ENCODE results near the gene PAFAH1B1.
"Not testable (repeated sequence)": the region's sequence is repeated elsewhere in the genome, so short reads cannot be mapped to it uniquely, and the experiment has no call there.

PAFAH1B1 gene

GRCh38 chr17:2635675-2636074 lies 42.2 kb downstream of the PAFAH1B1 start:
- DNase-seq (ENCODE audit: low read depth, low spot score), result no peak

DNA sequence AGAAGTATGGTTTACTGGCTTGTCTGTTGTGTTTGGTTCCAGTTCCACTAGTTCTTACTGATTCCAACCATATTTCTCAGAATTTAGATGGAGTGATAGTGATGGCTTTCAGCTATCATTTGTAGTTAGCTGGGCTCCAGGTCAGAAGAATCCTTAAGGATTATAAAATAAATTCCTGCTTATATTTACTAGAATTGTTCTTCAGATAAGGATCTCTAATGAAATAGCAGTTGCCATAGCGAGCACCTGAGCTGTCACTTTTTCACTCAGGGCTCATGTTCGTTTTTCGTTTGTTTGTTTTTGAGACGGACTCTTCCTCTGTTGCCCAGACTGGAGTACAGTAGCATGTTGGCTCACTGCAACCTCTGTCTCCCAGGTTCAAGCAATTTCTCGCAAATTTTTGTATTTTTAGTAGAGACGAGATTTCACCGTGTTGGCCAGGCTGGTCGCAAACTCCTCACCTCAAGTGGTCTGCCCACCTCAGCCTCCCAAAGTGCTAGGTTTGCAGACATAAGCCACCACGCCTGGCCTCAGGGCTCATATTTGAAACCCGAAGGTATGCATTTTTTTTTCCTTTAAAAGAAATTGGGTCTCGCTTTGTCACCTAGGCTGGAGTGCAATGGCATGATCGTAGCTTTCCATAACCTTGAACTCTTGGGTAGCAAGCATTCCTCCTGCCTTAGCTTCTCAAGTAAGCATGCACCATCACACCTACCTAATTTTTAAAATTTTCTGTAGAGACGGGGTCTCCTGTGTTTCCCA lies 42.9 kb downstream of the PAFAH1B1 start:
- no peak for DNase-seq (ENCODE audit: low read depth, low spot score)

DNA sequence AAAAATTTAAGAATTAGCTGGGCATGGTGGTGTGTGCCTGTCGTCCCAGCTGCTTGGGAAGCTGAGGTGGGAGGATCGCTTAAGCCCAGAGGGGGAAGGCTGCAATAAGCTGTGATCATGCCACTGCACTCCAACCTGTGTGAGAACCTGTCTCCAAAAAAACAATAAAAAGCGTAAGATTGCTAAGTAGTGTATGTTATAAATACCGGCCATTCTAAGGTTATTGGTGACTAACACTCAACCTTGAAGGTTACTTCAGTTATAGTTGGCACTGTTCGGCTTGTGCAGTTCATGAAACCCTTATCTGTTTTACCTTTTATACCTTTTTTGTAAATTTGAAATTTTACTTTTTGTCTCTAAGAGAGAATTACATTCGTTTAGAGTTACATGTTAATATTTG lies 44.0 kb downstream of the PAFAH1B1 start:
- DNase-seq (ENCODE audit: low read depth, low spot score), result no peak

- no peak for DNase-seq (ENCODE audit: low read depth, low spot score)
Observed at GRCh38 chr17:2644971-2645370, 51.5 kb downstream of the PAFAH1B1 start.

- DNase-seq (ENCODE audit: low read depth, low spot score), result no peak
Observed at GRCh38 chr17:2647957-2648356, 54.5 kb downstream of the PAFAH1B1 start.

GRCh38 chr17:2649191-2649590 lies 55.7 kb downstream of the PAFAH1B1 start:
- no peak for DNase-seq (ENCODE audit: low read depth, low spot score)

- not testable (repeated sequence) for DNase-seq (ENCODE audit: low read depth, low spot score)
Observed at GRCh38 chr17:2652911-2653310, 59.5 kb downstream of the PAFAH1B1 start.

GRCh38 chr17:2655546-2655945 lies 62.1 kb downstream of the PAFAH1B1 start:
- DNase-seq (ENCODE audit: low read depth, low spot score), result no peak

GRCh38 chr17:2656283-2656682 lies 62.8 kb downstream of the PAFAH1B1 start:
- DNase-seq (ENCODE audit: low read depth, low spot score), result no peak

GRCh38 chr17:2659337-2659736 lies 65.9 kb downstream of the PAFAH1B1 start:
- DNase-seq (ENCODE audit: low read depth, low spot score), result not testable (repeated sequence)

GRCh38 chr17:2660410-2660809 lies 67.0 kb downstream of the PAFAH1B1 start:
- not testable (repeated sequence) for DNase-seq (ENCODE audit: low read depth, low spot score)

DNA sequence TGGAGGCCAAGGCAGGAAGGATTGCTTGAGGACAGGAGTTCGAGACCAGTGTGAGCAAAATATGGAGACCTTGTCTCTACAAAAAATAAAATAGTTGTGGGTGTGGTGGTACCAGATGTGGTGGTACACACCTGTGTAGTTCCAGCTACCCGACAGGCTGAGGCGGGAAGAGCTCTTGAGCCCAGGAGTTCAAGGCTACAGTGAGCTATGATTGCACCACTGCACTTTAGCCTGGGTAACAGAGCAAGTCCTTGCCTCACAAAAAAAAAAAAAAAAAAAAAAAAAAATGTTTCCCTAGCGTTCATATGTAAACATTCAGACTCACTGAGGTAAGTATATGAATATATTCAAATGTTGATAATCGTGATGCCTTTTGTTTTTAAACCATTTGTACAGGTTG lies 78.6 kb downstream of the PAFAH1B1 start:
- DNase-seq (ENCODE audit: low read depth, low spot score), result no peak

DNA sequence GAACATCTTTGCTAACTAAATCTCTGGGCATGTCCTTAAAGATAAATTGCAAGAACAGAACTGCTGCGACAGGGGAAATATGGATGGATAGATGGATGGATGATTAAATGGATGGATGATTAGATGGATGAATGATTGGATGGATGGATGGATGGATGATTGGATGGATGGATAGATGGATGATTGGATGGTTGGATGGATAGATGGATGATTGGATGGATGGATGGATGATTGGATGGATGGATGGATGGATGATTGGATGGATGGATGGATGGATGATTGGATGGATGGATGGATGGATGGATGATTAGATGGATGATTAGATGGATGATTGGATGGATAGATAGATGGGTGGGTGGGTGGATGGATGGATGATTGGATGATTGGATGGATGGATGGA lies 85.8 kb downstream of the PAFAH1B1 start:
- not testable (repeated sequence) for DNase-seq (ENCODE audit: low read depth, low spot score)

- DNase-seq (ENCODE audit: low read depth, low spot score), result no peak
Observed at GRCh38 chr17:2680961-2681360, 87.5 kb downstream of the PAFAH1B1 start.

DNA sequence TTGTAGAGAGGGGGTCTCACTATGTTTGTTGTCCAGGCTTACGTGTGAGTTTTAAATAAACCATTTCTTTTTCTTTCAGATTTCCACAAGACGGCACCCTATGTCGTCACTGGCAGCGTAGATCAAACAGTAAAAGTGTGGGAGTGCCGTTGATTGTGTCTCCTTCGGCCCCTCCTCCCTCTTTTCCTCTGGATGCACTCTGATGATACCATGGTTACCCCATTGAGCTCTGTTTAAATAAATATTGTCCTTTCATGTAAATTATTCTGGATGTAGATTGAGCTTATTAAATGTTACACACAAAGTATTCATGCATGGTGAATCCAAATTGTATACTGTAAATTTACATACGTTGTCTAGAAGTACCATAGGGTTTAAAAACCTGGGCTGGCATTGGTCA lies 88.2 kb downstream of the PAFAH1B1 start:
- DNase-seq (ENCODE audit: low read depth, low spot score), result no peak

DNA sequence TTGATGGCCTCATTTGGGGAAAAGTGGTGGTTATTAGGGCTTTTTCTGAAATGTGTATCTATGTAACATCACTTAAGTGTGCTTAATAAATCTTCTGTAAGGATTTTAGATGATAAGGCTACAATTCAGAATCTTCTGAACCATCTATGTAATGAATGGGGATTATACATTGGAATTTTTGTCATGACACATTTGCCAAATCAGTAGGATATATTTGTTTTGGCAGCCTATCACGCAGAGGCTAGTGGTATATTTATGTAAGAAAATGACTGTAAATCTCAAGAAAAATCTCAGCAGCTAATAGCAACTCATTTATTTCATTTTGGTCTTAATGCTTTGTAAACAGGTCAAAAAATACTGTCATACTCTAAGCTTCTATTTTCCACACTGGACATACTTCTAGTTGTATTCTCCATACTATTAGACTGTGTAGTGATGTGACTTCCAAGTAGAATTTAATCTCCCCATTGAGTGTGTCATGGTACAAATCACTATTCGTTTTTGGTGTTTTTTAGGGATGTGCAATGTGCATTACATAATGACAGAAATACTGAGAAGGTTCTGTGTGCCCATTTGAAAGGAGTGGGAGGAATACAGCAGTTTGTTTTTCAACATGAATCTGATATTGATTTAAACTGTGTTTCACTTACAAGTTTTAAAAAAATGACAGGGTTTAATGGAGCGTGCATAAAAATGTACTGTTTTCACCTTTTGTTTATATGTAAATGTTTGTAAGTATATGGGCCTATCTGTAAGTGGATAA lies 88.9 kb downstream of the PAFAH1B1 start:
- DNase-seq (ENCODE audit: low read depth, low spot score), result no peak

- DNase-seq (ENCODE audit: low read depth, low spot score), result no peak
Observed at GRCh38 chr17:2683912-2684311, 90.5 kb downstream of the PAFAH1B1 start.

GRCh38 chr17:2684549-2684948 lies 91.1 kb downstream of the PAFAH1B1 start:
- DNase-seq (ENCODE audit: low read depth, low spot score), result no peak

- no peak for DNase-seq (ENCODE audit: low read depth, low spot score)
Observed at GRCh38 chr17:2685696-2686095, 92.2 kb downstream of the PAFAH1B1 start.

DNA sequence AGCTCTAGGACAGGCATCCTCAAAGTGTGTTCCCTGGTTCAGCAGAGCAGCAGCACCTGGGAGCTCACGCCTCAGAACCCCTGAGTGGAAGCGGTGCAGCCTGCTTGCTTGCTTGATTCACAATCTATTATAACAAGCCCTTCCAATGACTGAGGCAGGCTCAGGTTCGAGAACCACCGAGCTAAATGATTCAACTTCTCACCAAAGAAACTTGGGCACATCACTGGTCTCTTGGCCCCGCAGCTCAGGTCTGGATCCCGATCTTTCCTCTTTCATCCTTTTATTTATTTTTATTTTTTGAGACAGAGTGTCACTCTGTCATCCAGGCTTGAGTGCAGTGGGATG lies 93.6 kb downstream of the PAFAH1B1 start:
- no peak for DNase-seq (ENCODE audit: low read depth, low spot score)

- no peak for DNase-seq (ENCODE audit: low read depth, low spot score)
Observed at GRCh38 chr17:2688351-2689342, 95.2 kb downstream of the PAFAH1B1 start.
